Small intestine (tissue), 7 donors: Measurements from ENCODE around the gene NT5M. TPM values are rescaled to one million over a fixed set of nuclear protein-coding genes. Genes with fewer than 3 reads are reported as not detected.
"Not testable (repeated sequence)": the region's sequence is repeated elsewhere in the genome, so short reads cannot be mapped to it uniquely, and the experiment has no call there.

ENCODE experiments used
- DNase-seq, 2 donors: peaks; one replicate each; pipeline versions ENCODE4 v3.0.0 to v3.0.0-alpha.2; 2013
- FAIRE-seq: peaks from 2 replicates; lab custom pipeline; 2012; peaks lifted over from hg19 to GRCh38; lab: Jason Lieb, UNC
- H3K27ac ChIP-seq, 3 donors: one replicate each; pipeline ENCODE4 v1.5.1; 2013; ENCODE audit warnings: low read length in 2 of 3, mild to moderate bottlenecking in 2 of 3, control low read depth in 1 of 3, inconsistent platforms in 1 of 3, low read depth in 1 of 3, moderate library complexity in 1 of 3
- H3K27me3 ChIP-seq, 3 donors: one replicate each; pipeline ENCODE4 v1.6.1; 2013; ENCODE audit warnings: low read length in 3 of 3, inconsistent platforms in 1 of 3; ENCODE audit not compliant: control insufficient read depth in 3 of 3, insufficient read depth in 3 of 3
- H3K36me3 ChIP-seq, 3 donors: one replicate each; pipeline ENCODE4 v1.6.1; 2013; ENCODE audit warnings: low read length in 3 of 3, inconsistent platforms in 1 of 3, low read depth in 1 of 3, mild to moderate bottlenecking in 1 of 3, moderate library complexity in 1 of 3; ENCODE audit not compliant: control insufficient read depth in 3 of 3, insufficient read depth in 2 of 3
- H3K4me1 ChIP-seq, 3 donors: one replicate each; pipeline ENCODE4 v1.6.1; 2013; ENCODE audit warnings: low read length in 2 of 3, inconsistent platforms in 1 of 3, low read depth in 1 of 3, mild to moderate bottlenecking in 1 of 3, moderate library complexity in 1 of 3; ENCODE audit not compliant: control insufficient read depth in 3 of 3, insufficient read depth in 2 of 3
- H3K4me3 ChIP-seq, 3 donors: one replicate each; pipeline ENCODE4 v1.5.1; 2013; ENCODE audit warnings: low read length in 3 of 3, control low read depth in 1 of 3, inconsistent platforms in 1 of 3, low read depth in 1 of 3, mild to moderate bottlenecking in 1 of 3, moderate library complexity in 1 of 3
- H3K9me3 ChIP-seq, 2 donors: one replicate each; pipeline ENCODE4 v1.6.1; 2013; ENCODE audit warnings: low read depth in 1 of 2, low read length in 1 of 2; ENCODE audit not compliant: control insufficient read depth in 2 of 2, insufficient read depth in 1 of 2
- WGBS, 3 donors: extraction: QIAGEN DNeasy Blood & Tissue Kit; methylation state at CpG; one replicate each; pipeline ENCODE4 v1.1.7; 2013; 5-methylcytosine and 5-hydroxymethylcytosine counted together
- polyA plus RNA-seq, 4 donors: library from polyadenylated mRNA; stranded (reverse) in 3 of 4; unstranded in 1 of 4; fragments of 200-250 nt in 3 of 4; fragments of 120-200 nt in 1 of 4; gene quantifications; one replicate each; pipeline versions ENCODE4 v1.2.1 to v1.2.3, GENCODE V29; 2013
- donor health status: healthy with polysubstance abuse.
- donor health status: control.
- donor health status: control.
- donor health status: Bipolar disorder and iron deficiency.
- donor health status: healthy.

The NT5M gene
- polyA plus RNA-seq, 4 donors, result 0.54 to 2.1 (median 1.6) TPM; not detected in 1

DNA sequence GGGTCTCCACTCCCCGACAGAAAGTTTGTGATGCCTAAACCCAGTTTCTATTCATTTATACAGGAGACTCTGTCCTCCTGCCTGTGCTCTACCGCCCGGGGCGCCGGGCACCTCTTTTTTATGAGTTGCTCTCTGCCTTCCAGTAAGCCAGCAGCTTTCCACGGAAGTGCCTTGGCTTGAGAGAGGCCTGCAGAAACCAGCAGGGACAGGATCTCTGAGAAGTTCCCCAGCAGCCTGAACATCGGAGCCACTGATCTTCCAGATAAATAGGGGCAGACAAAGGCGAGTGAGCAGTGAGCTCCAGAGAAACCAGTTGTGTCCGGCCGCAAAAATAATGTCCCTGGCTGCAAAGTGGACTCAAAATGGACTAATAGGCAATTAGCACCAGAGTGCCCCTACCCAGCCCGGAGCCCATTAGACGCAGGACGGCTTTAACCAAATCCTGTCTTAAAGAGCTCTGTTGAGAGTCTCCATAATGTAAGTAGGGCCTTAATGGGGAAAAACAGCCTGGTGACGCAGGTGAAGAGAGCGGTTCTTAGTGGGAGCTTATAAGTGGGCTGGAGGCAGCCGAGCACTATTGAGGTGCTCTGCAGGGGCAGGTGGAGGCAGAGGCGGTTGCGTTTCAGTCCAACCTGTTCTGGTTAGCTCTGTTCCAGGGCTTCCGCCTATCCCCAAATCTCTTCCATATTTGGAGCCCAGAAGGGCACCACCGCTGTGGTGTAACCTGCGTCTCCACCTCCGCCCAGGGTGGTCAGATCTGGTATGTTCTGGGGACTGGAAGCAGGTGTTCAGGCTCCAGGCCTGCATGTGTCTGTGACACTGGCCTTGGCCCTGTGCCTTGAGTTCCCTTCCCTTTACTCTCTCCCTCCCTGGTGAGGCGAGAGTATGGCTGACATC lies 74.1 kb downstream of the NT5M start:
- Histone ChIP-seq H3K4me1 (no peaks in the 10 kb centered on the region), H3K27me3 (peaks cover 0 to 23% (median 0%) of the 10 kb centered on the region in 3 donors), H3K36me3 (no peaks in the 10 kb centered on the region), H3K9me3 (no peaks in the 10 kb centered on the region), H3K4me3 (no peak overlapping the region), H3K27ac (no peak overlapping the region)
- DNase-seq, result no peak
- WGBS, 3 donors, result 89 to 91% (median 91%) methylated on average over 23 of the region's 23 CpGs
- no peak for FAIRE-seq

GRCh38 chr17:17379197-17379991 lies 76.2 kb downstream of the NT5M start:
- H3K4me3 ChIP-seq, result no peak overlapping the region
- H3K27ac ChIP-seq, result no peak overlapping the region
- no peaks in the 10 kb centered on the region for H3K9me3 ChIP-seq
- no peaks in the 10 kb centered on the region for H3K4me1 ChIP-seq
- no peak for DNase-seq
- 61 to 73% (median 63%) methylated on average over 12 of the region's 12 CpGs for whole genome bisulfite sequencing, 3 donors
- FAIRE-seq, result no peak
- no peaks in the 10 kb centered on the region for H3K36me3 ChIP-seq
- peaks cover 0 to 23% (median 0%) of the 10 kb centered on the region in 3 donors for H3K27me3 ChIP-seq

GRCh38 chr17:17380145-17380925 lies 77.2 kb downstream of the NT5M start:
- H3K36me3 ChIP-seq, result no peaks in the 10 kb centered on the region
- no peak overlapping the region for H3K4me3 ChIP-seq
- H3K4me1 ChIP-seq, result no peaks in the 10 kb centered on the region
- H3K27ac ChIP-seq, result no peak overlapping the region
- FAIRE-seq (no peak), DNase-seq (no peak)
- peaks cover 0 to 23% (median 0%) of the 10 kb centered on the region in 3 donors for H3K27me3 ChIP-seq
- 54 to 71% (median 62%) methylated on average over 18 of the region's 18 CpGs for whole genome bisulfite sequencing, 3 donors
- H3K9me3 ChIP-seq, result no peaks in the 10 kb centered on the region

GRCh38 chr17:17381446-17382064 lies 78.4 kb downstream of the NT5M start:
- Histone ChIP-seq H3K9me3 (no peaks in the 10 kb centered on the region), H3K4me3 (no peak overlapping the region), H3K4me1 (peaks cover 0 to 11% (median 0%) of the 10 kb centered on the region in 3 donors), H3K27ac (no peak overlapping the region), H3K27me3 (peaks cover 0 to 23% (median 0%) of the 10 kb centered on the region in 3 donors), H3K36me3 (no peaks in the 10 kb centered on the region)
- no peak for FAIRE-seq
- no peak for DNase-seq
- WGBS, 3 donors, result 26 to 49% (median 42%) methylated on average over 6 of the region's 6 CpGs

- peaks cover 0 to 15% (median 0%) of the 10 kb centered on the region in 3 donors for H3K4me1 ChIP-seq
Measured at GRCh38 chr17:17382065-17382459, 78.9 kb downstream of the NT5M start.

DNA sequence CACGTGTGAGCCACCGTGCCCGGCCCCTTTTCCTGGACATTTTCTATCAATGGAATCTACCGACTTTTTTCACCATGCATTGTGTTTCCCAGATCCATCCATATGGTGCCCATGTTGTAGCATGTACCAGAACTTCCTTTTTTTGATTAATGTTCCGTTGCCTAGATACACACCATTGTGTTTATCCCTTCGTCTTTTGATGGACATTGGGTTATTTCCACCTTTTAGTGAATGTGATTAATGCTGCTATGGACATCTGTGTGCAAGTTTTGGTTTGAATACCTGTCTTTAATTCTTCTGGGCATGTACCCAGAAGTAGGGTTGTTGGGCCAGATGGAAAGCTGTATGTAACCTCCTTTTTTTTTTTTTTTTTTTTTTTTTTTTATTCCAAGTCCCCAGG lies 79.8 kb downstream of the NT5M start:
- FAIRE-seq, result no peak
- no peaks in the 10 kb centered on the region for H3K36me3 ChIP-seq
- peaks cover 0 to 25% (median 0%) of the 10 kb centered on the region in 3 donors for H3K4me1 ChIP-seq
- DNase-seq, result no peak
- H3K4me3 ChIP-seq, result no peak overlapping the region
- no peak overlapping the region for H3K27ac ChIP-seq
- WGBS, 3 donors, result 71 to 76% (median 72%) methylated on average over 6 of the region's 6 CpGs
- H3K27me3 ChIP-seq, result peaks cover 0 to 23% (median 0%) of the 10 kb centered on the region in 3 donors
- no peaks in the 10 kb centered on the region for H3K9me3 ChIP-seq

More at GRCh38 chr17:17382065-17382459, 78.9 kb downstream of the NT5M start:
- no peaks in the 10 kb centered on the region for H3K36me3 ChIP-seq
- H3K27me3 ChIP-seq, result peaks cover 0 to 23% (median 0%) of the 10 kb centered on the region in 3 donors
- 56 to 76% (median 70%) methylated on average over 3 of the region's 3 CpGs for WGBS, 3 donors
- H3K4me3 ChIP-seq, result no peak overlapping the region
- FAIRE-seq (no peak), DNase-seq (no peak)
- H3K27ac ChIP-seq, result no peak overlapping the region
- no peaks in the 10 kb centered on the region for H3K9me3 ChIP-seq

DNA sequence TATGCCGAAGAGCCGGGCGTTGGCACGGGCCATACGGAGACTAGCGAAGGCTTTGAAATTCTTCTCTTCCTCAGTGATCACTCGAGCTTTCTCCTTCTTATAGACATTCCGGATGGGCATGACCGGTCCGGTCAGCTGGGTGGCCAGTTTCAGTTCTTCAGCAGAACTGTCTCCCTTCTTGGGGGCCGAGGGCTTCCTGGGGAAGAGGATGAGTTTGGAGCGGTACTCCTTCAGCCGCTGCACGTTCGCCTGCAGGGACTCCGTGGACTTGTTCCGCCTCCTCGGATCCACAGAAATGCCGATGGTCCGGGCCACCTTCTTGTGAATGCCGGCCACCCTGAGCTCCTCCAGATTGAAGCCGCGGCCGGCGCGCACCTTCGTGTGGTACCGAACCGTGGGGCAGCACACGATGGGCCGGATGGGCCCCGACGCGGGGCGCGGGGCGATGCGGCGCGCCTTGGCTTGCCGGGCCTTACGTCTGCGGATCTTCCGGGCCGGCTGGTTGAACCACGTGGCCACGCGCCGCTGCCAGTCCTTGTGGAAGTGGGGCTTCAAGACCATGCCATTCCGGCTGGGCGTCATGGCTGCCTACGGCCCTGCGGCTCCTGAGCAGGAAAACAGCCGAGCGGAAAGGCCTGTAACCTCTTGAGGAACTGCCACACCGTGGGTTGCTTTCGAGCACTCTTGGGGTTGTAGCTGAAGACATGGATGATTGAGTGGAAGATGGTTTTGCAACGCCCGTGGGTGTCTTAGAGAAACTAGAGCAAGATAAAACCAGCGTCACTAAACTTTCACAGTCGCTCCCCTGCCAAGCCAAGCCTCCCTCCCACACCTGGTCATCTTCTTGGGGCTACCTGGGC lies 80.5 kb downstream of the NT5M start:
- H3K4me1 ChIP-seq, result peaks cover 0 to 27% (median 0%) of the 10 kb centered on the region in 3 donors
- WGBS, 3 donors, result 93 to 96% (median 95%) methylated on average over 59 to 61 of the region's 61 CpGs
- not testable (repeated sequence) for DNase-seq, H3K4me3 ChIP-seq, H3K9me3 ChIP-seq, H3K36me3 ChIP-seq, H3K27ac ChIP-seq, FAIRE-seq
- H3K27me3 ChIP-seq, result peaks cover 0 to 23% (median 0%) of the 10 kb centered on the region in 3 donors
